Measurements from ENCODE around the gene CPT1C.

Gene CPT1C

GRCh38 chr19:49730166-49730565 is 39.2 kb downstream of the CPT1C start:
- no peak overlapping the region for H3K27ac ChIP-seq
- no peak overlapping the region for H3K4me3 ChIP-seq (IDR thresholded peaks at IDR 0.05; ENCODE audit: insufficient read depth, low read depth, low read length)
- no peaks in the 10 kb centered on the region for H3K4me1 ChIP-seq (ENCODE audit: low read depth, poor library complexity, severe bottlenecking)
- peaks cover 63% of the 10 kb centered on the region for H3K27me3 ChIP-seq (ENCODE audit: insufficient read depth, low read depth)
- H3K36me3 ChIP-seq (ENCODE audit: insufficient read depth): no peaks in the 10 kb centered on the region
- H2AFZ ChIP-seq (ENCODE audit: low read depth): no peak overlapping the region
- H4K20me1 ChIP-seq (ENCODE audit: insufficient read depth): no peaks in the 10 kb centered on the region
- H3K79me2 ChIP-seq (ENCODE audit: insufficient read depth, low read depth): no peaks in the 10 kb centered on the region
- no peak overlapping the region for H3K9ac ChIP-seq
- TF ChIP-seq, protein P1, sequence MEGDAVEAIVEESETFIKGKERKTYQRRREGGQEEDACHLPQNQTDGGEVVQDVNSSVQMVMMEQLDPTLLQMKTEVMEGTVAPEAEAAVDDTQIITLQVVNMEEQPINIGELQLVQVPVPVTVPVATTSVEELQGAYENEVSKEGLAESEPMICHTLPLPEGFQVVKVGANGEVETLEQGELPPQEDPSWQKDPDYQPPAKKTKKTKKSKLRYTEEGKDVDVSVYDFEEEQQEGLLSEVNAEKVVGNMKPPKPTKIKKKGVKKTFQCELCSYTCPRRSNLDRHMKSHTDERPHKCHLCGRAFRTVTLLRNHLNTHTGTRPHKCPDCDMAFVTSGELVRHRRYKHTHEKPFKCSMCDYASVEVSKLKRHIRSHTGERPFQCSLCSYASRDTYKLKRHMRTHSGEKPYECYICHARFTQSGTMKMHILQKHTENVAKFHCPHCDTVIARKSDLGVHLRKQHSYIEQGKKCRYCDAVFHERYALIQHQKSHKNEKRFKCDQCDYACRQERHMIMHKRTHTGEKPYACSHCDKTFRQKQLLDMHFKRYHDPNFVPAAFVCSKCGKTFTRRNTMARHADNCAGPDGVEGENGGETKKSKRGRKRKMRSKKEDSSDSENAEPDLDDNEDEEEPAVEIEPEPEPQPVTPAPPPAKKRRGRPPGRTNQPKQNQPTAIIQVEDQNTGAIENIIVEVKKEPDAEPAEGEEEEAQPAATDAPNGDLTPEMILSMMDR (conservative IDR thresholded peaks at IDR 0.05; ENCODE audit: low read depth, low read length): no peak
- H3K4me2 ChIP-seq: no peak overlapping the region

DNA sequence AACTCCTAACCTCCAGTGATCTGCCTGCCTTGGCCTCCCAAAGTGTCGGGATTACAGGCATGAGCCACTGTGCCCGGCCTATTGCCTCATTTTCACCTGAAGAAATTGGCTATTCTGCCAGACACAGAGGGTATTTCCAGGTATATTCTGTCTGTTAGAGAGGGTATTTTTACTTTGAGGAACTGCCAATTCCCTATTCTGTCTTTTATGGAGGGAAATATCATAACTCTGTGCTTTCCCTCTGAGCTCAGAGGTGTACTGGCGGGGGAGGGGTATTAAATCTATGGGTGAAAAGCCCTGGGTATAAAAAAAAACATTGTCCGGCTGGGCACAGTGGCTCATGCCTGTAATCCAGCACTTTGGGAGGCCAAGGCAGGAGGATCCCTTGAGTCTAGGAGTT is 47.4 kb downstream of the CPT1C start:
- TF ChIP-seq, protein P1 (conservative IDR thresholded peaks at IDR 0.05; ENCODE audit: low read depth, low read length): no peak

GRCh38 chr19:49739098-49739497 is 48.2 kb downstream of the CPT1C start:
- Histone ChIP-seq H3K27ac (no peak overlapping the region), H3K4me2 (no peak overlapping the region), H3K36me3 (ENCODE audit: insufficient read depth) (no peaks in the 10 kb centered on the region), H3K27me3 (ENCODE audit: insufficient read depth, low read depth) (peaks cover 6% of the 10 kb centered on the region; the same call in 1 of the 2 replicates), H3K4me1 (ENCODE audit: low read depth, poor library complexity, severe bottlenecking) (no peaks in the 10 kb centered on the region), H3K79me2 (ENCODE audit: insufficient read depth, low read depth) (no peaks in the 10 kb centered on the region), H3K9ac (no peak overlapping the region), H4K20me1 (ENCODE audit: insufficient read depth) (no peaks in the 10 kb centered on the region), H3K4me3 (IDR thresholded peaks at IDR 0.05; ENCODE audit: insufficient read depth, low read depth, low read length) (no peak overlapping the region), H2AFZ (ENCODE audit: low read depth) (no peak overlapping the region)
- TF ChIP-seq, protein P1 (conservative IDR thresholded peaks at IDR 0.05; ENCODE audit: low read depth, low read length): no peak

More for the DNA sequence above, 47.4 kb downstream of the CPT1C start:
- Histone ChIP-seq H3K79me2 (ENCODE audit: insufficient read depth, low read depth) (no peaks in the 10 kb centered on the region), H3K36me3 (ENCODE audit: insufficient read depth) (no peaks in the 10 kb centered on the region), H3K9ac (no peak overlapping the region), H3K27ac (no peak overlapping the region), H3K4me3 (IDR thresholded peaks at IDR 0.05; ENCODE audit: insufficient read depth, low read depth, low read length) (no peak overlapping the region), H2AFZ (ENCODE audit: low read depth) (peak overlapping the region; percentile 4; the same call in 1 of the 2 replicates), H3K4me1 (ENCODE audit: low read depth, poor library complexity, severe bottlenecking) (no peaks in the 10 kb centered on the region), H3K27me3 (ENCODE audit: insufficient read depth, low read depth) (peaks cover 8% of the 10 kb centered on the region; the same call in 1 of the 2 replicates), H4K20me1 (ENCODE audit: insufficient read depth) (no peaks in the 10 kb centered on the region), H3K4me2 (no peak overlapping the region)

- H3K27me3 ChIP-seq (ENCODE audit: insufficient read depth, low read depth): peaks cover 6% of the 10 kb centered on the region; the same call in 1 of the 2 replicates
- no peak overlapping the region for H2AFZ ChIP-seq (ENCODE audit: low read depth)
- no peaks in the 10 kb centered on the region for H3K4me1 ChIP-seq (ENCODE audit: low read depth, poor library complexity, severe bottlenecking)
These were observed 49.0 kb downstream of the CPT1C start for GRCh38 chr19:49739933-49740332.

More at GRCh38 chr19:49739933-49740332, 49.0 kb downstream of the CPT1C start:
- Histone ChIP-seq H4K20me1 (ENCODE audit: insufficient read depth) (no peaks in the 10 kb centered on the region), H3K79me2 (ENCODE audit: insufficient read depth, low read depth) (no peaks in the 10 kb centered on the region), H3K27ac (no peak overlapping the region), H3K36me3 (ENCODE audit: insufficient read depth) (no peaks in the 10 kb centered on the region), H3K9ac (no peak overlapping the region), H3K4me2 (no peak overlapping the region), H3K4me3 (IDR thresholded peaks at IDR 0.05; ENCODE audit: insufficient read depth, low read depth, low read length) (no peak overlapping the region)
- TF ChIP-seq, protein P1 (conservative IDR thresholded peaks at IDR 0.05; ENCODE audit: low read depth, low read length): no peak
